HG02970 (cell line): ENCODE measurements around the gene HERC4.
"Not testable (repeated sequence)": the region's sequence is repeated elsewhere in the genome, so short reads cannot be mapped to it uniquely, and the experiment has no call there.

Experiments
- ATAC-seq: cut with Tn5 transposase; IDR thresholded peaks from one replicate; pipeline ENCODE4 v1.9.1; 2021; ENCODE audit warnings: mild to moderate bottlenecking, moderate library complexity, moderate number of reproducible peaks; ENCODE audit not compliant: unreplicated experiment, low FRiP score

HERC4 gene

DNA sequence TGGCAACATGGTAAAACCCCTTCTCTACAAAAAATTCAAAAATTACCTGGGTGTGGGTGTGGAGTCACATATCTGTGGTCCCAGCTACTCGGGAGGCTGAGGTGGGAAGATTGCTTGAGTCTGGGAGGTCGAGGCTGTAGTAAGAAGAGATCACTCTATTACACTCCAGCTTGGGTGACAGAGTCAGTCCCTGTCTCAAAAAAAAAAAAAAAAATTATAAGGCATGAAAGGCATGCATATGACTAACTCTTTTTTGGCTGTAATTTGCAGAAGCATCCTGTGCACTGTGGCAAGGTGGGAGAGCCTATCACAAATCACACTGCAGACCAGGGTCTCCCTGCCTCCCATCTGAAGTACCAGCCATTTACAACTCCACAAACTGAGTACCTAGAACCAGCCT lies 20.1 kb upstream of the HERC4 start:
- ATAC-seq = no peak

GRCh38 chr10:68092512-68092911 lies 17.4 kb upstream of the HERC4 start:
- ATAC-seq = no peak

DNA sequence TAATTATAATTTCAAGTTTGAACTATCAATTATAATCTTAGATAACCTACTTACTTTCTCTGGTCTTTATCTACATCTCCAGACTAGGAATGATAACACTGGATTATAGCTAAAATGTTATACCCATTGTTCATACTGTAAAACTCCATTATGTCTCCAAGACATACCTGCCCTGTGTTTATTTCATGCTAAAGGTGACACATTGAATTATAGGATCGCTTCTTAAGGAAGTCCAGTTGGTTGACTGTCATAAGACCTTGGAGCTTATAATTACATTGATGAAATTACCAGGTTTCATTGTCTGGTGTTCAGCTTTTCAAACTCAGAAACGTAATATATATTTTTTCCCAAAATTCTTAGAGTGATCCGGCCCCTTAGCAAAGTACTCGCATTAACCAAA lies 15.5 kb upstream of the HERC4 start:
- no peak for ATAC-seq

DNA sequence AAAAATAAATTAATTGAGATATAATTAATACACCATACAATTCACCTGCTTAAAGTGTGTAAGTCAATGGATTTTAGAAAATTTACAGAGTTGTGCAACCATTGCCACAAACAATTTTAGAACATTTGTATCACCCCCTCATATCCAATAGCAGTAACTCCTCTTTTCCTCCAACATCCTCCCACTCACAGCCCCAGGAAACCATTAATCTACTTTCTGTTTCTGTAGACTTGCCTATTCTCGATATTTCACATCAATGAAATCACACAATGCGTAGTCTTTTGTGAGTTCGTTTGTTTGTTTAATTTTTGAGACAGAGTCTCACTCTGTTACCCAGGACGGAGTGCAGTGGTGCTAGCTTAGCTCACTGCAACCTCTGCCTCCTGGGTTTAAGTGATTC lies 13.7 kb upstream of the HERC4 start:
- ATAC-seq = no peak

GRCh38 chr10:68087685-68088401 lies 12.8 kb upstream of the HERC4 start:
- ATAC-seq = no peak

GRCh38 chr10:68086910-68087684 lies 12.0 kb upstream of the HERC4 start:
- ATAC-seq = no peak

DNA sequence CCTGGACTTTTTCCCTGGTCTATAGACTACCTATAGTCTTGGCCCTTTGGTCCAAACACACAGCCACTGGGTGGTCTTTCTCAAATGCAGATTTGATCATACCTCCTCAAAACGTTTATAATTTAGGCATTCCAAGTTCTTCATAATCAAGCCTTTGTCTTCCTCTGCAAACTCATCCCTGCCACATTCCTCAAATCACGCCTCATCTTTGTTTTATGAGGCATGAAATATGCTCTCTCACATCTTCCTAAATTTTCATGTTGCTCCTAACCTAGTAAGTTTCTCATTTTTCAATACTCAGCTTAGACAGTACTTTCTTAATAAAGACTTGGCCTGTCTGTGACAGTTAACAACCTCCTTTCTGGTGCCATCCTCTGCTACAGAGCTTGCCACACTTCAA lies 10.9 kb upstream of the HERC4 start:
- ATAC-seq = no peak

DNA sequence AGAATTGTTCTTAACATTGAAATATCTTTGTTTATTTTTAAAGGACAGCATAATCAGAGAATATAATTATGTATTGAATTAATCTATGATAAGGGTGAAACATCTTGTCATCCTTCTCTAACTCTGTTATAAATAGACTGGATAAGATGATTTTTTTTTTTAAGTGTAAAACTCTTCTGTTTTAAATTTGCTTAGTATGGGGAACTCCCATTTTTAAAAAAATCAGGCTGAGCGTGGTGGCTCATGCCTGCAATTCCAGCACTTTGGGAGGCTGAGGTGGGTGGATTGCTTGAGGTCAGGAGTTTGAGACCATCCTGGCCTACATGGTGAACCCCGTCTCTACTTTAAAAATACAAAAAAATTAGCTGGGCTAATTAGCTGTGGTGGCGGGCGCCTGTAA lies 9.4 kb upstream of the HERC4 start:
- ATAC-seq = no peak

DNA sequence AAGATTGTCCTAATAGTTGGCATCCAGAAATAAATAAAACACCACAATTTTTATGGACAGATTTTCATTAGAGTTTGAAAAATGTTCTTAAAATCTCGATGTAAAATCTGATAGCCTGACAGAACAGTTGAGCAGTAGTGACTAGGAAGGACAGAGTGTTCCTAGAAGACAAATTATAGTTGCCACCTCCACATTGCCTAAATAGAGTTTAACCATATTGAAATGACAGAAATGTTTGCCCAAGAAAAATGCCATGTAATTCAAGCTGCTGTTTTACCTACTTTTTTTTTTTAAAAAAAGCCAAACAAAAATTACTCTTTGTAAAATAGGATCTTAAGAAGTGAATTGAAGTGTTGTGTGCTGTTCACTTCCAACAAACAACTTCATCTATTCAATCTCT lies 8.9 kb upstream of the HERC4 start:
- no peak for ATAC-seq

GRCh38 chr10:68082872-68083271 lies 7.8 kb upstream of the HERC4 start:
- ATAC-seq = no peak

DNA sequence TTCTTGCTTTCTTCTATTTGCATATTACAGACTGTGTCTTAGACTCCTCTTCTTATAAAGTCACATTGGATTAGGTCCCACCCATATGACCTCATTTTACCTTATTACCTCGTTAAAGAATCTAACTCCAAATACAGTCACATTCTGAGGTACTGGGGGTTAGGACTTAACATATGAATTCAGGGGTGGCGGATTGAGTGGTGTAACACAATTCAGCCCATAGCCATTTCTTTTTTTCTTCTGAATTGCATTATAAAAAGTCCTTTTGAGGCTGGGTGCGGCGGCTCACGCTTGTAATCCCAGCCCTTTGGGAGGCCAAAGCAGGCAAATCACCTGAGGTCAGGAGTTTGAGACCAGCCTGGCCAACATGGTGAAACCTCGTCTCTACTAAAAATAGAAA lies 6.8 kb upstream of the HERC4 start:
- no peak for ATAC-seq

- ATAC-seq = no peak
These were observed 5.9 kb upstream of the HERC4 start for GRCh38 chr10:68080853-68081431.

GRCh38 chr10:68079434-68079833 lies 4.4 kb upstream of the HERC4 start:
- no peak for ATAC-seq

GRCh38 chr10:68077026-68077425 lies 1.9 kb upstream of the HERC4 start:
- no peak for ATAC-seq

DNA sequence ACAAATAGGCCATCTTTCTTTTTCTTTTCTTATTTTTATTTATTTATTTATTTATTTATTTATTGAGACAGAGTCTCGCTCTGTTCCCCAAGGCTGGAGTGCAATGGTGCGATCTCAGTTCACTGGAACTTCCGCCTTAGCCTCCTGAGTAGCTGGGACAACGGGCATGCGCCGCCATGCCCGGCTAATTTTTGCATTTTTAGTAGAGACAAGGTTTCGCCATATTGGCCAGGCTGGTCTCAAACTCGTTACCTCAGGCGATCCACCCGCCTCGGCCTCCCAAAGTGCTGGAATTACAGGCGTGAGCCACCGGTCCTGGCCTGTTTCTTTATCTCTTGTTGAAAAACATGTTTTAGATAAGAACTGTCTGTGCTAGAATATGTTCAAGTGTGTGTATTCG lies 998 bp upstream of the HERC4 start:
- ATAC-seq = not testable (repeated sequence)

DNA sequence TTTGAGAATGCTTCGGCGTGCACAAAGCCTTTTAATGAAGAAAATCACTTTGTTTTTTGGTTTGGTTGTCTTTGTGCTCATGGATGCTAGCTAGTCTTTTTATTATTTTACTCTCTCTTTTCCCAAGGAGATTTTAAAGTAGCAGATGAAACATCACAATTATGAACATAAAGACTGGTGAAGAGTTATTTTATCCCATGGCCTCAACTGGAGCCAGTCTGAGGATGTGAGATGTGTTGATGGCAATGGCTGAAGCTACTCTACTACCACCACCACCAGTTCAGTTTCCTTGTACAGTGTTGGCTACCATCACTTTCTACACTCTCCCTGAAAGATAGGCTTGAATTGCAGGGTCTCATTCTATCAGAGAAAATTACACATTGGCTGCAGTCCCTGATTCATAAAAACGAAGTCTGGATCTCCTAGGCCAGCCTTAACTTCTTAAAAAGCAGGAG lies 494 bp upstream of the HERC4 start:
- ATAC-seq = no peak

GRCh38 chr10:68074031-68074774 lies 880 bp downstream of the HERC4 start:
- no peak for ATAC-seq

DNA sequence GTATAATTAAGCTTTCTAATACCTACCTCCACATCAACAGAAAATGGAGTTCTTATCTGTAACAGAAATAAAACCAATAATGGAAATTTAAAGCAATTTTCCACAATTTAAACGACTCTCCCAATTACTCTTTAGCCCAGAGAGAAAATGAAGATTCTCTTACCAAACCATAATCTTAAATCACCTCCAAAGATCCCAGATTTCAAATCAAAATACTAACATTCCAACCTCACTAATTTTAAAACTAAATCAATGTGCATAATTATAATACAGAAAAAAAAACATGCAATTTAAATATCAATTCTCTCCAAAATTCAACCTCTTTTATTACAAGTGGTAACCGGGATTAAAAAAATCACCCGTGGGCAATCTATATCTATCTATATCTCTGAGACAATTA lies 1.5 kb downstream of the HERC4 start:
- no peak for ATAC-seq

- no peak for ATAC-seq
These were observed 7.6 kb downstream of the HERC4 start for GRCh38 chr10:68067508-68067907.

- no peak for ATAC-seq
These were observed 8.1 kb downstream of the HERC4 start for GRCh38 chr10:68067029-68067428.

DNA sequence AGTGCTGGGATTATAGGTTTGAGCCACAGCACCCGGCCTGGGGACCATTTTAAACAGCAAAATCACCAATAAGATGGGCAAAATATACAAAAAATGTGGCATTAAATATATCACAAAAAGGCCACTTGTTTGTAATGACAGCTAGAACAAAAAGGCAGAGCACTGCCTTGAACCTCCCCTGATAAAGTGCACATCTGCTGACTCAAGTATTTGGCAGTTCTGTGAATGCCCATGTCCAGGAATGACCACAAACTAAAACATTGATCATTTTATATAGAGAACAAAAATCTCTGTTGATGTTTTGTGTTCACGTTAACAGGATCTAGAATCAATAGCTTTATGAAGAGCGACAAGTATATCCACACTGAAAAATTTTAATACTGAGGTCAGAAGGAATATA lies 21.5 kb downstream of the HERC4 start:
- ATAC-seq = no peak
